ENCODE results near the gene PLEKHG7. TPM values are rescaled to one million over a fixed set of nuclear protein-coding genes. Genes with fewer than 3 reads are reported as not detected.
"Not testable (repeated sequence)": the region's sequence is repeated elsewhere in the genome, so short reads cannot be mapped to it uniquely, and the experiment has no call there.

The PLEKHG7 gene
- total RNA-seq, 2 experiments from 2014 or later: not detected

GRCh38 chr12:92658611-92659010, 44.2 kb upstream of the PLEKHG7 start:
- H3K9me3 Mint-ChIP-seq: no peaks in the 10 kb centered on the region
- ChIA-PET CTCF (interaction anchor here (1.1 kb wide), 1 partner anchor 19 kb away, joined by 3 read pairs; no protein-coding TSS in a partner anchor), POLR2A (no interaction called here)
- intact Hi-C loops (cut with micrococcal nuclease): loop anchor here (10.0 kb wide), 1 partner anchor 1294 kb away; no protein-coding TSS in a partner anchor
- no peak overlapping the region for H3K27ac Mint-ChIP-seq
- H3K4me1 Mint-ChIP-seq (ENCODE audit: low read depth): no peaks in the 10 kb centered on the region
- H3K4me3 Mint-ChIP-seq: no peak overlapping the region
- no peak for TF ChIP-seq CTCF (IDR thresholded peaks at IDR 0.05)
- H3K36me3 Mint-ChIP-seq (ENCODE audit: low read depth): no peaks in the 10 kb centered on the region
- no peaks in the 10 kb centered on the region for H3K27me3 Mint-ChIP-seq
- no peak for DNase-seq
- no peak for ATAC-seq

- ATAC-seq (no peak), DNase-seq (no peak)
- no peak for TF ChIP-seq CTCF (IDR thresholded peaks at IDR 0.05)
- Mint-ChIP-seq H3K36me3 (ENCODE audit: low read depth) (no peaks in the 10 kb centered on the region), H3K4me3 (no peak overlapping the region), H3K27ac (no peak overlapping the region), H3K4me1 (ENCODE audit: low read depth) (no peaks in the 10 kb centered on the region), H3K9me3 (no peaks in the 10 kb centered on the region), H3K27me3 (no peaks in the 10 kb centered on the region)
- ChIA-PET POLR2A (no interaction called here), CTCF (no interaction called here)
- intact Hi-C loops (cut with micrococcal nuclease): no loop called here
Observed at GRCh38 chr12:92661269-92661668, 41.5 kb upstream of the PLEKHG7 start.

- Mint-ChIP-seq H3K27me3 (peaks cover 3% of the 10 kb centered on the region), H3K4me1 (ENCODE audit: low read depth) (no peaks in the 10 kb centered on the region), H3K9me3 (no peaks in the 10 kb centered on the region), H3K27ac (no peak overlapping the region), H3K4me3 (no peak overlapping the region), H3K36me3 (ENCODE audit: low read depth) (no peaks in the 10 kb centered on the region)
- no peak for ATAC-seq
- no peak for TF ChIP-seq CTCF (IDR thresholded peaks at IDR 0.05)
- ChIA-PET CTCF (no interaction called here), POLR2A (no interaction called here)
- intact Hi-C loops (cut with micrococcal nuclease): no loop called here
- no peak for DNase-seq
Observed at GRCh38 chr12:92665496-92665895, 37.3 kb upstream of the PLEKHG7 start.

GRCh38 chr12:92668739-92669138, 34.0 kb upstream of the PLEKHG7 start:
- POLR2A ChIA-PET: no interaction called here
- intact Hi-C loops (cut with micrococcal nuclease): no loop called here
- no peak overlapping the region for H3K27ac Mint-ChIP-seq
- CTCF ChIA-PET: no interaction called here
- no peaks in the 10 kb centered on the region for H3K36me3 Mint-ChIP-seq (ENCODE audit: low read depth)
- ATAC-seq (no peak), DNase-seq (no peak)
- no peak for TF ChIP-seq CTCF (IDR thresholded peaks at IDR 0.05)
- no peaks in the 10 kb centered on the region for H3K9me3 Mint-ChIP-seq
- H3K4me1 Mint-ChIP-seq (ENCODE audit: low read depth): no peaks in the 10 kb centered on the region
- no peak overlapping the region for H3K4me3 Mint-ChIP-seq
- H3K27me3 Mint-ChIP-seq: peaks cover 3% of the 10 kb centered on the region

- POLR2A ChIA-PET; H3K27me3 Mint-ChIP-seq; H3K4me1 Mint-ChIP-seq (ENCODE audit: low read depth); H3K4me3 Mint-ChIP-seq; DNase-seq; H3K9me3 Mint-ChIP-seq; intact Hi-C loops (cut with micrococcal nuclease); H3K27ac Mint-ChIP-seq; ATAC-seq; CTCF ChIA-PET; H3K36me3 Mint-ChIP-seq (ENCODE audit: low read depth): not testable (repeated sequence)
Observed at GRCh38 chr12:92671524-92671923, 31.3 kb upstream of the PLEKHG7 start.

GRCh38 chr12:92673756-92674155, 29.0 kb upstream of the PLEKHG7 start:
- intact Hi-C loops (cut with micrococcal nuclease): no loop called here
- no peaks in the 10 kb centered on the region for H3K9me3 Mint-ChIP-seq
- DNase-seq (no peak), ATAC-seq (no peak)
- CTCF ChIA-PET: interaction anchor here (1.0 kb wide), 1 partner anchor 1292 kb away, joined by 3 read pairs; no protein-coding TSS in a partner anchor
- no peak for TF ChIP-seq CTCF (IDR thresholded peaks at IDR 0.05)
- H3K36me3 Mint-ChIP-seq (ENCODE audit: low read depth): no peaks in the 10 kb centered on the region
- no peak overlapping the region for H3K4me3 Mint-ChIP-seq
- no peaks in the 10 kb centered on the region for H3K4me1 Mint-ChIP-seq (ENCODE audit: low read depth)
- no peak overlapping the region for H3K27ac Mint-ChIP-seq
- POLR2A ChIA-PET: interaction anchor here (0.7 kb wide), 1 partner anchor 516 kb away, joined by 3 read pairs; no protein-coding TSS in a partner anchor
- peaks cover 3% of the 10 kb centered on the region for H3K27me3 Mint-ChIP-seq
